GM11168 (cell line): ENCODE measurements around the gene CWC27.

Source experiments
- in situ Hi-C: fragments of 300-500 bp; cut with MboI; formaldehyde crosslinking; loops from one replicate; pipeline ENCODE4 v1.12.0; 2022; ENCODE audit warnings: low sequenced_read_pairs; ENCODE audit not compliant: unreplicated experiment

The CWC27 gene

DNA sequence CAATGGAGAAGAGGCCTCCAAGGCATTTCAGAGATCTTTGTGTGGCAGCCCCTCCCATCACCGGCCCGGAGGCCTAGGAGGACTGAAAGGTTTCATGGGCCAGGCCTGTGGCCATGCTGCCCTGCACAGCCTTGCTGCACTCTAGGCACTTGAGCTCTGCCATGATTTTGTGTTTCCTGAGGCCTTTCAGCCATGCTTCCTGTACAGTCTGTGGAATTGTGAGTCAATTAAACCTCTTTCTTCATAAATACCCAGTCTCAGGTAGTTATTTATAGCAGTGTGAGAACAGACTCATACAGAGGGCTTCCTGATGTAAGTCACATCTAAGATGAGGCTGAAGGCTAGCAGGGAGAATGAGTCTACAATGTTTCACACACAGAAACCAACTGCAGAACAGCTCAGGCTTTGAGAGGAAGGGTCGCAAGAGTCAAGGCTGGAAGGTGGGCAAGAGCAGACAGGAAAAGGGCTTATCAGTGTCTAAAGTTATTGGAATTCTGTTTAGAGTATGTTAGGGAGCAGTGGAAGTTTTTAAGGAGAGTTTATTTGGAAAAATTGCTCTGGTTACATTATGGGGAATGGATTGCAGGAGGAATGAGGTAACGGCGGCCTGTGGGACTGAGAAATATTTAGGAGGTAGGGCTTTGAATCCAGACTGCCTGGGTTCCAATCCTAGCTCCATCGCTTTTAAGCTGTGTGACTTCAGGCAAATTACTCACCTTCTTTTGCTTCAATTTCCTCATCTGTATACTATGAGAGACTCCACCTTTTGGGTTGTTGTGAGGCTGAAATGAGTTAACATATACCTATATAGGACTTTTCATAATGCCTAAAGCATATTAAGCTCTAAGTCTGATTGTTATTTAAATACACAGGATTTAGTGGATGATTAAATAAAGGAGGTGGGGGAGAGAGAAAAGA lies 291.2 kb downstream of the CWC27 start:
- in situ Hi-C loops: no loop called here

DNA sequence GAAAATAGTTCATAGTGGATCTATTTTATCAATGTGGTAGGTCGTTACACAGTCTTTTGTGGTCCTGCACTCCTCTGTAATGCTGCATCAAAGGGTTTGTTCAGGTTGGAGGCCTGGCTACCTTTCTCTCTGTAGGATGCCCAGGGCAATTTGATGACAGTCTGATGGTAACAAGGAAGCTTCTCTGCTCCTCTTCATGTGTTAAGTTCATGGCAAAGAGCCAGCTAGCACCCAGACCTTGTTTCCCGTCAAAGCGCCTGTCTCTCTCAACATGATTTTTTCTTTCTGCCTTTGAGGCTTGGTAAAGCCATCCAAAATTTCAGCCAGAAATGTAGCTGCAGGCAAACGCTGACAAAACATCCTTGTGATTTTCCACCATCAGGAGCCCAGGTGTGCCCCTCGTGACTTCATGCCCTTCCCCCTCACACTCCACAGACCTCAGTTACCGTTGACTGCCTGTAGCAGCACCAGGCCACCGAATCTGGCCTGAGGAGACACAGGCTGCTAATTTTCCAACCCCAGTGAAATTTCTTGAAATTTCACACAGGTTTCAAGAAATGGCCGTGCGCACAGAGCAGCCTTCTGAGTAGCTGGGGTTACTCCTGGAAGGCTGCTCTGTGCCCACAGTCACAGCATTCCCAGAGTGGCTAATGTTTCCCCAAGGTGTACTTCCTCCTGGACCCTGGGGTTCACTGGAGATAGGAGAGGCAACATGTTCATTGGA lies 292.7 kb downstream of the CWC27 start:
- in situ Hi-C loops: no loop called here

DNA sequence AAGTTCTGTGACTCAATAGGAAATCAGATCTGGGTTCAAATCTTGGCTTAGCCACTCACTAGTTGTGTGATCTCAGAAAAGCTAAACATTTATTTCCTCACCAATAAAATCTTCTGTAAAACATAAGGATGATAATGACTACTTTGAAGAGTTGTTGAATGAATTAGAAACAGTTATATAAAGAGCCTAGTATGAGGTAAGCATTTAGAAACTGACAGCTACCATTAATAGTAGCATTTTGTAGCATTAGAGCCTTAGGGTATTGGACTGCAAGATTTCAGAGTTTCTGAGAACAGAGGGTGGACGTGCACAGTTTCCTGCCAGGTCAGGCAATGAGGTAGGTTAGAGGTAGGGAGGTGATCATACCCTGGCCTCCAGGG lies 293.2 kb downstream of the CWC27 start:
- in situ Hi-C loops: no loop called here

DNA sequence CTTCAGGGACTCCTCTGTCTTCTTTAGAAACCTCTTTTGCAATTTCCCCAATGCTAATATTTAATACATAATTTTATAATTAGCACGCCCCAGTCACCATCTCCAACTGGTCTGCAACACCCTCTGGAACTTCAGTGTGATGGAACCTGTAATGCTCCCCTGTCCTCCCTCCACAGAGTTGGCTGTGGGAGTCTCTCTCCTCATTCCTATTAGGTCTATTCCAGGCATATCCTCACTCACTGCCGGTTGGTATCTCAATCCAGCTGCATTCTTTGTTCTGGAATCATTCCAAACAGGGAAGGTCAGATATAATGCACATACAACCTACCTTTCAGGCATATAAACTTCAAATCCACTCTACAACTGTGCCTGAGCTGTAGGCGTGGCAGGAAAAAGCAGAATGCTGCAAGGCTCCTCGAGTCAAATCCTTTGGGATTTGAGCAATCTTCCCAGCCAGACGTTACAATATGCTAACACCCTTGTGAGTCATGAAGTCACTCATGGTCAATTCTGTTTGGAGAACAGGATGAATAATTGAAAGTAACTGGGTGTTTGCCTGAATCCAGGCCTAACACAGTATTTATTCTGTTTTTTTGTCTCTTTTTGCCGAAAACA lies 293.8 kb downstream of the CWC27 start:
- in situ Hi-C loops: no loop called here

DNA sequence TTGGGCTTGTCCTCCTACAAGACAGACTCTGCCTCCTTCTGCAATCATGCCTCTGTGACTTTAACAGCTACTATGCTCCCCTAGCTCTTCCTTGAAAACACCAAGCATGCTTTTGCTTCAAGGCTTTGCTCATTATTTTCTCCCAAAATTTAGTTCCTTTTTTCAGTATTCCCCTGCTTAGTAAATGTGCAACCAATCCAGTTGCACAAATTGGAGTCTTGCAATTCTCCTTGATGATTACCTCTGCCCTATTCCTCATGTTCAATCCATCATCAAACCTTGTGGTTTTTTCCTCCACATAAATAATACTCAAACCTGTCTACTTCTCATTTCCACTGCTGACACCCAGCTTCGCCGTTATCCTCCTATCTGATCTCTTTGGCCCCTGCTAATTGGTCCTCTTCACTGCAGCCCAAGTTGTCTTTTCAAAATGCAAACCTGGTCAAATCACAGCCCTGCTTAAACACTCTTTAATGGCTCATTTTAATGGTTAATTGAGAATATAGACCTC lies 296.3 kb downstream of the CWC27 start:
- in situ Hi-C loops: no loop called here

DNA sequence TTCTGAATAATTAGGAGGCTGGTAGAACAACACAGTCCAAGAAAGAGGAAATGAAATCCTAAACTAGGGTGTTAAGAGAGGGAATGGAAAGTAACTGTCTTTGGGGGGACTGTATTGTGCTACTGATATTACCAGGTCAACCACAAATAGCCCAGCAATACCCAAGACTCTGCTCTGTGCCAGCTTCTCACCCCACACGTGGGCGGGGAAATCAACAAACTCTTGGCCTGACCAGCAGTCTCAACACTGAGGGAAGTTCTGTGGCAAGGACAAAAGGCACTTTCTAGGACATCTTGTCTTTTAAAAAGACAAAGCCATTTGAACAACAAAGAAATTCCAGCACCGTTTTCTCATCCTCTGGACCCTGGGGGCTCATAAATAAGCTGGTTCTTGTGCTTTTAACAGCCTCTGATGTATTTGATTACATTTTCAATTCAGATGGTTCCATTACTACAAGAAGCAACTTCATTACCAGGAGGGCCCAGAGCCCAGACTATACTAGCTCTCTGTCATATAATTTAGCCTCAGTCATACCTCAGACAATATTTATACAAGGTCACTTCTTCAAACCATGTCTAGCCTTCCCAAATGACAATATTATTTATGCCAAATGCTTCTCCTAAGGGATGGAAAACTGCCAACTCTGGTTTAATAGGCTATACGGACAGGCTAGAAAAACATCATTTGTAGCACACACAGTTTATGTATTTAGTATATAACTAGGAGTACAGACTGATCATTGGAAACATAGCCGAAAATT lies 297.8 kb downstream of the CWC27 start:
- in situ Hi-C loops: no loop called here

DNA sequence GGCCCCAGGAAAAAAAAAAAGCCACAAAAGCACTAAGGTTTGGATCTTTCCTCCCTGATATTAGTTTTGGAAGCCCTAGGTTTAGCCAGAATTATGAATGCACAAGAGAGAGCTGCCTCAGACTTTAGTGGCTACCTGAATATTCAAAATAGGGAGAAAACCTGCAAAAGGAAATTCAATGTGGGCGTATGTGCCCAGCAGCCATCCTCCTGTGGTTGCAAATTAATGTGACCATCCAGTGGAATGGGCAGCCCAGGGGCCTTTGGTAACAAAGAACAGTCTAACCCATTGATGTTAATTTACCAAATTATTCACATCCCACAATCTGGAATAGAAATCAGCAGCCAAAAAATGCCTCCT lies 298.4 kb downstream of the CWC27 start:
- in situ Hi-C loops: no loop called here
